Measurements from ENCODE around the gene PDZRN4.
"Not testable (repeated sequence)": the region's sequence is repeated elsewhere in the genome, so short reads cannot be mapped to it uniquely, and the experiment has no call there.

DNA sequence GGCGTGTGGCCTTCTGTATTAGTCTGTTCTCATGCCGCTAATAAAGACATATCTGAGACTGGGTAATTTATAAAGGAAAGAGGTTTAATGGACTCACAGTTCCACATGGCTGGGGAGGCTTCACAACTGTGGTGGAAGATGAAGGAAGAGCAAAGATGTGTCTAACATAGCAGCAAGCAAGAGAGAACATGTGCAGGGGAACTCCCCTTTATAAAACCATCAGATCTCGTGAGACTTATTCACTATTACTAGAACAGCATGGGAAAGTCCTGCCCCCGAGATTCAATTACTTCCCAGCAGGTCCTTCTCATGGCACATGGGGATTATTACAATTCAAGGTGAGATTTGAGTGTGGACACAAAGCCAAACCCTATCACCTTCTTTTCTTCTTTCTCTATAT is 124.3 kb downstream of the PDZRN4 start:
- TF ChIP-seq, protein P1, sequence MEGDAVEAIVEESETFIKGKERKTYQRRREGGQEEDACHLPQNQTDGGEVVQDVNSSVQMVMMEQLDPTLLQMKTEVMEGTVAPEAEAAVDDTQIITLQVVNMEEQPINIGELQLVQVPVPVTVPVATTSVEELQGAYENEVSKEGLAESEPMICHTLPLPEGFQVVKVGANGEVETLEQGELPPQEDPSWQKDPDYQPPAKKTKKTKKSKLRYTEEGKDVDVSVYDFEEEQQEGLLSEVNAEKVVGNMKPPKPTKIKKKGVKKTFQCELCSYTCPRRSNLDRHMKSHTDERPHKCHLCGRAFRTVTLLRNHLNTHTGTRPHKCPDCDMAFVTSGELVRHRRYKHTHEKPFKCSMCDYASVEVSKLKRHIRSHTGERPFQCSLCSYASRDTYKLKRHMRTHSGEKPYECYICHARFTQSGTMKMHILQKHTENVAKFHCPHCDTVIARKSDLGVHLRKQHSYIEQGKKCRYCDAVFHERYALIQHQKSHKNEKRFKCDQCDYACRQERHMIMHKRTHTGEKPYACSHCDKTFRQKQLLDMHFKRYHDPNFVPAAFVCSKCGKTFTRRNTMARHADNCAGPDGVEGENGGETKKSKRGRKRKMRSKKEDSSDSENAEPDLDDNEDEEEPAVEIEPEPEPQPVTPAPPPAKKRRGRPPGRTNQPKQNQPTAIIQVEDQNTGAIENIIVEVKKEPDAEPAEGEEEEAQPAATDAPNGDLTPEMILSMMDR (IDR thresholded peaks at IDR 0.05) = not testable (repeated sequence)
- not testable (repeated sequence) for TF ChIP-seq POLR2A (IDR thresholded peaks at IDR 0.05)
